Nephron progenitor cell (in vitro differentiated cells): ENCODE results near the gene ATAD3B.

Experiments
- DNase-seq: peaks from one replicate; pipeline ENCODE4 v3.0.0; 2021
- H3K27ac Mint-ChIP-seq: 2 replicates; pipeline ENCODE4 v1.8.0; 2021; ENCODE audit warnings: mild to moderate bottlenecking, moderate library complexity, mixed read lengths
- H3K27me3 Mint-ChIP-seq: 2 replicates; pipeline ENCODE4 v1.8.0; 2021; ENCODE audit warnings: mild to moderate bottlenecking, low read depth, mixed read lengths; ENCODE audit not compliant: poor library complexity
- H3K36me3 Mint-ChIP-seq: 2 replicates; pipeline ENCODE4 v1.8.0; 2021; ENCODE audit warnings: low read depth, mixed read lengths
- H3K4me1 Mint-ChIP-seq: 2 replicates; pipeline ENCODE4 v1.8.0; 2021; ENCODE audit warnings: mixed read lengths
- H3K4me3 Mint-ChIP-seq: 2 replicates; pipeline ENCODE4 v1.8.0; 2021; ENCODE audit warnings: mild to moderate bottlenecking, moderate library complexity, mixed read lengths
- H3K9me3 Mint-ChIP-seq: 2 replicates; pipeline ENCODE4 v1.8.0; 2021; ENCODE audit warnings: mild to moderate bottlenecking, moderate library complexity, mixed read lengths
- CTCF ChIP-seq: fragments of 200-600 bp; sonication (generic); IDR thresholded peaks from 2 replicates; pipeline ENCODE4 v1.5.0; 2021; ENCODE audit warnings: antibody characterized with exemption

ATAD3B gene

GRCh38 chr1:1471389-1472052, at the start of gene ATAD3B:
TSS of gene ATAD3B (plus strand) at chr1:1471765. CDS start at chr1:1471885, 120 bp downstream.
- Mint-ChIP-seq H3K27me3 (no peaks in the 10 kb centered on the region), H3K36me3 (no peaks in the 10 kb centered on the region), H3K4me3 (peak within 1 kb of the TSS; percentile 96), H3K4me1 (peaks cover 25% of the 10 kb centered on the region), H3K27ac (peak within 1 kb of the TSS; percentile 66), H3K9me3 (peaks cover 3% of the 10 kb centered on the region)
- no peak for TF ChIP-seq CTCF
- DNase-seq = peak; percentile 92

- Mint-ChIP-seq H3K27me3 (peaks cover 3% of the 10 kb centered on the region), H3K27ac (peak overlapping the region; percentile 42), H3K4me1 (peaks cover 67% of the 10 kb centered on the region), H3K9me3 (no peaks in the 10 kb centered on the region), H3K4me3 (no peak overlapping the region), H3K36me3 (peaks cover 4% of the 10 kb centered on the region)
- no peak for DNase-seq
- no peak for TF ChIP-seq CTCF
Observed at GRCh38 chr1:1421907-1422464, 49.6 kb upstream of the ATAD3B start.

- no peak for TF ChIP-seq CTCF
- Mint-ChIP-seq H3K9me3 (no peaks in the 10 kb centered on the region), H3K27me3 (peaks cover 3% of the 10 kb centered on the region), H3K36me3 (peaks cover 2% of the 10 kb centered on the region), H3K4me3 (no peak overlapping the region), H3K27ac (peak overlapping the region; percentile 57), H3K4me1 (peaks cover 60% of the 10 kb centered on the region)
- DNase-seq = no peak
Observed at GRCh38 chr1:1422465-1423244, 48.9 kb upstream of the ATAD3B start.

GRCh38 chr1:1423245-1423597, 48.3 kb upstream of the ATAD3B start:
- Mint-ChIP-seq H3K4me3 (no peak overlapping the region), H3K27me3 (peaks cover 3% of the 10 kb centered on the region), H3K4me1 (peaks cover 55% of the 10 kb centered on the region), H3K9me3 (peaks cover under 1% of the 10 kb centered on the region), H3K27ac (peak overlapping the region; percentile 57), H3K36me3 (no peaks in the 10 kb centered on the region)
- no peak for DNase-seq
- TF ChIP-seq CTCF = no peak

- Mint-ChIP-seq H3K9me3 (peaks cover 5% of the 10 kb centered on the region), H3K27me3 (peaks cover 3% of the 10 kb centered on the region), H3K27ac (no peak overlapping the region), H3K4me3 (peak overlapping the region; percentile 41), H3K4me1 (peaks cover 51% of the 10 kb centered on the region), H3K36me3 (no peaks in the 10 kb centered on the region)
- no peak for TF ChIP-seq CTCF
- no peak for DNase-seq
Observed at GRCh38 chr1:1424707-1425106, 46.9 kb upstream of the ATAD3B start.
